HG03378 (cell line): ENCODE data around the gene PPFIA3.
"Not testable (repeated sequence)": the region's sequence is repeated elsewhere in the genome, so short reads cannot be mapped to it uniquely, and the experiment has no call there.

Source experiments
- ATAC-seq: cut with Tn5 transposase; IDR thresholded peaks from one replicate; pipeline ENCODE4 v1.9.1; 2021; ENCODE audit warnings: mild to moderate bottlenecking, moderate library complexity; ENCODE audit not compliant: unreplicated experiment

PPFIA3 gene

DNA sequence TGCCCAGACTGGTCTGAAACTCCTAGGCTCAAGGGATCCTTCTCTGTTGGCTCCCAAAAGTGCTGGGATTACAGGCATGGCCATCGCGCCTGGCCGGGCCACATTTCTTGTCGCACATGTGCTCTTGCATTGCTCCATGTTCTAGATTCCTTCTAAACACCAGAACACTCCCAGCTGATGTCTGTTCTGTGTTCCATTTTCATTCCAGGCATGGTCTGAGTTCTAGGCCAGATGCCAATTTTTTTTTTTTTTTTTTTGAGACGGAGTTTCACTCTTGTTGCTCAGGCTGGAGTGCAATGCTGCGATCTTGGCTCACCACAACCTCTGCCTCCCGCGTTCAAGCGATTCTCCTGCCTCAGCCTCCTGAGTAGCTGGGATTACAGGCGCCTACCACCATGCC, 2.5 kb downstream of the PPFIA3 start:
- not testable (repeated sequence) for ATAC-seq

DNA sequence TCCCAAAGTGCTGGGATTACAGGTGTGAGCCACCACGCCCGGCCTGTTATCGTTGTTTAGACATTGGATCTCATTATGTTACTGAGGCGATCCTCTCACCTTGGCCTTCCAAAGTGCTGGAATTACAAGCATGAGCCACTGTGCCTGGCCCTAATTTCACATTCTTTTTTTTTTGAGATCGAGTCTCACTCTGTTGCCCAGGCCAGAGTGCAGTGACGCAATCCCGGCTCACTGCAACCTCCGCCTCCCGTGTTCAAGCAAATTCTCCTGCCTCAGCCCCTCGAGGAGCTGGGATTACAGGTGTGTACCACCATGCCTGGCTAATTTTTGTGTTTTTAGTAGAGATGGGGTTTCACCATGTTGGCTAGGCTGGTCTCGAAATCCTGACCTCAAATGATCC, 3.9 kb downstream of the PPFIA3 start:
- not testable (repeated sequence) for ATAC-seq

DNA sequence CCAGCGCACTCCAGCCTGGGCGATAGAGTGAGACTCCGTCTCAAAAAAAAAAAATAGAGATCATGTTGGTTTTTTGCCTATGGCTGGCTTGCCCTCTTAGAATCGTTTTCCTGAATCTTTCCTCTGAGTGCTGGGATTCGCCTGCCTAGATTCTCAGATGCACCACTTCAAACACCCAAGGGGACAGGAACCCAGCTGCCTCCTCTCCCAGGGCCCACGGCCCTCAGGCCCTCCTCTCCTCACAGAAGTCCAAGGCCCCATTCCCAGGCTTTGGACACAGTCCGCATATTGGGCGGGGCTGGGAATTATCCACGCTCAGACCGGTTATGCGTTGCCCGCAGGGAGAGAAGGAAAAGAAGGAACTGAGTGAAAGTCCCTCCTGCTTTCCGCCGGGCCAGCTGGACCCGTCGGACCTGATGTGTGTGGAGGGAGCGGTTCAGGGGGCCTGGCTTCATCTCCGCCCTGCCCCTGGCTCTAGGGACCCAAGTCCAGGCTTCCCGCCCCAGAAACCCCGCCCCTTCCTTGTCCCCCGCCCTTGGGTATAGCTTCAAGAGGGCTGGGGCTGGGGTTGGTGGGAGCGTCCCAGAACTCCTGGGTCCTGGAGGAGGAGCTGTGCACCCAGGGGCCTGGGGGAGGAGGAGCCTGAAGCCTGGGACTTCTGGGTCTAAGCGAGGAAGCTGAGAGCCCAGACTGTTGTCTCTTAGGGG, 5.8 kb downstream of the PPFIA3 start:
- ATAC-seq, result no peak

- no peak for ATAC-seq
These were observed 7.2 kb downstream of the PPFIA3 start for GRCh38 chr19:49126575-49126974.

GRCh38 chr19:49127225-49127624, 7.9 kb downstream of the PPFIA3 start:
- not testable (repeated sequence) for ATAC-seq

GRCh38 chr19:49127674-49128544, 8.6 kb downstream of the PPFIA3 start:
- peak; percentile 82 for ATAC-seq

DNA sequence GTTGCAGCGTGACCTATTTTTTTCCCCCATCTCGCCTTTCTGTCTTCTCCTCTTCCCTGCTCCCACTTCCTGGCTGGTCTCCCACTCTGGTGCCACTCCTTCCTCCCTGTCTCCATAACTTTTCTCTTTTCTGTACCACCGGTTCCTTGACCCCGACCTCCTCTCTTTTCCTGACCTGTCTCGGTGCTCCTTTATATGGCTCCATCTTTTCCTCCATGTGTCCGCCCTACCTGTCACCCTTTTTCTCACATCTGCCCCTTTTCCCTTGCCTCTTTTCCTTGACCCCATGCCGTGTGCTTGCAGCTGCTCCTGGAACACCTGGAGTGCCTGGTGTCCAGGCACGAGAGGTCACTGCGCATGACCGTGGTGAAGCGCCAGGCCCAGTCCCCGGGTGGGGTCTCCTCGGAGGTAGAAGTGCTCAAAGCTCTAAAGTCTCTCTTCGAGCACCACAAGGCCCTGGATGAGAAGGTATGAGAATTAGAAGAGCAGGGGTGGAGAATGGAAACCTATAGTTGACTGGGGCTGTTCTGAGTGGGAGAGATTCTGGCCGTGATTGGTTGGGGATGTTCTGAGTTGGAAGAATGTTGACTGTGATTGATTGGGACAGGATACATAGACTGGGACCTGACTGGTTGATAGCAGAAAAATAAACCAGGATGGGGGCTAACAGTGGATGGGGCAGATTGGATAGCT, 9.3 kb downstream of the PPFIA3 start:
- no peak for ATAC-seq

GRCh38 chr19:49129238-49129583, 9.9 kb downstream of the PPFIA3 start:
- no peak for ATAC-seq

- no peak for ATAC-seq
These were observed 11.0 kb downstream of the PPFIA3 start for GRCh38 chr19:49130325-49130724.

GRCh38 chr19:49132974-49133609, 13.7 kb downstream of the PPFIA3 start:
- ATAC-seq, result no peak

- ATAC-seq, result no peak
These were observed 14.5 kb downstream of the PPFIA3 start for GRCh38 chr19:49133621-49134454.

GRCh38 chr19:49135686-49136085, 16.3 kb downstream of the PPFIA3 start:
- ATAC-seq, result no peak

DNA sequence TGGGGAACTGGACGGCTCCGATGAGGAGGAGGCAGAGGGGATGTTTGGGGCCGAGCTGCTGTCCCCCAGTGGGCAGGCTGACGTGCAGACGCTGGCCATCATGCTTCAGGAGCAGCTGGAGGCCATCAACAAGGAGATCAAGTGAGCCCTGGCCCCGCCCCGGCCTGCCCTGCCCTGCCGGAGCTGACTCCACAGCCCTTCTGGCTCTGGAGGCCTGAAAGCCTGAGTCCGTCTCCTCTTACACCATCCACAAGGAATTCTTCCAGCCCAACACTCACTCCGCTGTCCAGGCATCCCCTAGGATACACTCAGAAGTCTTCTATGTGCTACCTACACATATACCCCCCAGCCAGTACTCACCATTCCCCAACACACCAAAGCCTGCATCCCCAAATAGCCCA, 17.4 kb downstream of the PPFIA3 start:
- ATAC-seq, result no peak

- ATAC-seq, result no peak
These were observed 21.6 kb downstream of the PPFIA3 start for GRCh38 chr19:49140951-49141350.

GRCh38 chr19:49141352-49141751, 22.0 kb downstream of the PPFIA3 start:
- no peak for ATAC-seq

DNA sequence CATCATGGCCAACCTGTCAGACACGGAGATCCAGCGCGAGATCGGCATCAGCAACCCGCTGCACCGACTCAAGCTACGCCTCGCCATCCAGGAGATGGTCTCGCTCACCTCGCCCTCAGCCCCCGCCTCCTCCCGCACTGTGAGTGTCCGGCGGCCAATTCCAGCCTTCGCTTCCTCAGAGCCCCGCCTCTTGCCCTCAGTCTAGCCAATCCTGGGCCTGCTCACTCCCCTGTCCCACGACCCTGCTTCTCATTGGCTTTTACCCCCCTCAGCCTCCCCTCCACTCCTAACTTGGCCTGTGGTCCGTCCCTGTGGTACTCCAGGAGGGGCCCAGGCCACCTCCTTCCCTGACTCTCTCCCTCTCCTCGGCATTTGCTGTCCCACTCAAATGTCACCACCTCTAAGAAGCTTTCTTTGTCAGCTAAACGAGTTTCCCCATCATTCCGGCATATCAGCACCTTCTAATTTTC, 23.6 kb downstream of the PPFIA3 start:
- no peak for ATAC-seq

- ATAC-seq, result no peak
These were observed 26.4 kb downstream of the PPFIA3 start for GRCh38 chr19:49145573-49146407.

DNA sequence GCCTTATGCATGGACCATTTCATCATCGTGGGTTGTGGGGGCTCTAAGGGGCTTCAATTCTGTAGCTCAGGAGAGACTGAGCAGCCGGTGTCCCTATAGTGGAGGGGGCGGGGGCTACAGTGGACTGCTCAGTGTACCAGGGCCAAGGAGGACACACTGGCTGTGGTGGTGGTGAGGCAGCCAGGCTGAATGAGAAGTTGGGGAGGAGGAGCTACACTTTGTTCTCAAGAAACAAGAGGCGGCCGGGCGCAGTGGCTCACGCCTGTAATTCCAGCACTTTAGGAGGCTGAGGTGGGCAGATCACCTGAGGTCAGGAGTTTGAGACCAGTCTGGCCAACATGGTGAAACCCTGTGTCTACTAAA, 27.0 kb downstream of the PPFIA3 start:
- not testable (repeated sequence) for ATAC-seq

- ATAC-seq, result no peak
These were observed 28.8 kb downstream of the PPFIA3 start for GRCh38 chr19:49148044-49148682.
